ENCODE data around the gene MYL3.
A peak's percentile ranks its signal among the peaks of the same experiment; 100 is the strongest.
"Not testable (repeated sequence)": the region's sequence is repeated elsewhere in the genome, so short reads cannot be mapped to it uniquely, and the experiment has no call there.

MYL3 gene

DNA sequence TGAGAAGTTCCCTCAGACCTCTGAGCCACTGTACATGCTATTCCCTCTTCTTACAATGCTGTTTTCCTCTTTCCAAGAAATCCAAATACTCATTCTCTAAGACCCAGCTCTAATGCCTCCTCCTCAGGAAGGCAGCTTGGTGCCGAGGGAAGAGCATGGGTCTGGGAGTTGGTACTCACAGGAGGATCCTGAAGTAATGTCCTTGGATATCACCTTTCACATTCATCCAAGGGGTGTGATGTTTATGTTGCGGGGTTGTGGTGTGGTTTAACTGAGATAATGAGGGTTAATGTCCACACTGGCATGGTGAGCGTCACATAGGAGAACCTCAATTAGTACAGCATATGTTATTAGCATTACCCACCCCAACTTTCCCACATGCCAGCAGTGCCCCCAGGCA, 31.9 kb downstream of the MYL3 start:
- FAIRE-seq (no peak), DNase-seq (ENCODE audit: low spot score) (no peak)

DNA sequence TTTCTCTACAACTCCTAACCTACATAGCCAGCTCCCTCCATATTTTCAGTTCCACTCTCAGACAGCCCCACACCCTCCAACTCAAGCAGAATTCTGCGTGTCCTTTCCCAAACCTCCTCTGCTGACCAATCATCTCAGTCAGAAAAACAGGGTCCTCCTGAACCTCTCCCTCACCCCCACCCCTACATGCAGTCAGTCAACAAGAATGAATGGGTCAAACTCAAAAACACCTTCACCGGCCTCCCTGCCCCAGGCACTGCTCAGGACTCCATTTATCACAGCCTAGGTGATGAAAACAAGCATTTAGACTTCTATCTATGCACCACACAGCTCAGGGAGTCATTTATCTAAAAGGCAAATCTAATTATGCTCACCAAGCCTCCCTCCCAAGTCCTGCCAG, 32.4 kb downstream of the MYL3 start:
- FAIRE-seq (no peak), DNase-seq (ENCODE audit: low spot score) (no peak)

DNA sequence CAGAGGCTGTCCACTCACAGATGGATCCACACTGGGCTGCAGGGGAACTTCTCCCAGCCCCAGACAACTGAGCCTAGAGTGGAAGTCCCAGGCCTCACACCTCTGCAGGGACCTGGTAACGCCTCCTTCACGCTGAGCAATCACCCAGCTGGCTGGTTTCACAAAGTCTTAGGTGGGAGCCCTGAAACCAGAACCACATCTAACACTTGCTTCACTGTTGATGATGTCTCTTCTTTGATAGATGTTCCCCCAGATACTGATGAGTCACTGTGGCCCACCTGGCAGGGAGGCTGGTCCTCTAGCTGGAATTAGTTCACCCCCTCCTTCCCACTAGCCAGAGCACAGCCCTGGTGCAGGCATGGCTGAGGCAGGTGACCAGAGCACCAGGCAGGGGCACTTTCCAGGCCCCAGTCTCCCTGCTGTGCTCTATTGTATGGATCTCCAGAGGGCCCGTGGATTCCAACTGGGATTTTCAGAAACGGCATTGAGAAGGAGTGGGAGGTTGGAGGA, 33.5 kb downstream of the MYL3 start:
- FAIRE-seq (no peak), DNase-seq (ENCODE audit: low spot score) (no peak)

DNA sequence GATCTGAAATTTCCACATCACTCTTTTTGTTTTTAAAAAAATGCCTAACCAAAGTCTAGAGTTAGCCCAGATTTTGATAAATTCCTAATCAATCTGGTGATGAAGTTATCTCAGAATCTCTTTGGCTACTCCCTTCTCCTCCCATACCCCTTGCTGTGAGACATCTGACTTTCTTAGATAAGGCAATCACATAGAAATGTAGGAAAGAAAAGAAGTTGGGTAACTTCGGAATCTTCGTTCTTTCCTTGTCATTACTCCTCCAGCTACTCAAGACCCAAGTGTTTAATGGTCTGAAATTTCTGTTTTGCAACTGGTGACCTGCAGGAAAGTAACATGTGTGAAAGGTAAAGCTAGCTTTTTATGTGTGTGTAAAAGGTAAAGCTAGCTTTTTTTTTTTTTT, 37.8 kb downstream of the MYL3 start:
- FAIRE-seq: no peak
- DNase-seq (ENCODE audit: low spot score): no peak

DNA sequence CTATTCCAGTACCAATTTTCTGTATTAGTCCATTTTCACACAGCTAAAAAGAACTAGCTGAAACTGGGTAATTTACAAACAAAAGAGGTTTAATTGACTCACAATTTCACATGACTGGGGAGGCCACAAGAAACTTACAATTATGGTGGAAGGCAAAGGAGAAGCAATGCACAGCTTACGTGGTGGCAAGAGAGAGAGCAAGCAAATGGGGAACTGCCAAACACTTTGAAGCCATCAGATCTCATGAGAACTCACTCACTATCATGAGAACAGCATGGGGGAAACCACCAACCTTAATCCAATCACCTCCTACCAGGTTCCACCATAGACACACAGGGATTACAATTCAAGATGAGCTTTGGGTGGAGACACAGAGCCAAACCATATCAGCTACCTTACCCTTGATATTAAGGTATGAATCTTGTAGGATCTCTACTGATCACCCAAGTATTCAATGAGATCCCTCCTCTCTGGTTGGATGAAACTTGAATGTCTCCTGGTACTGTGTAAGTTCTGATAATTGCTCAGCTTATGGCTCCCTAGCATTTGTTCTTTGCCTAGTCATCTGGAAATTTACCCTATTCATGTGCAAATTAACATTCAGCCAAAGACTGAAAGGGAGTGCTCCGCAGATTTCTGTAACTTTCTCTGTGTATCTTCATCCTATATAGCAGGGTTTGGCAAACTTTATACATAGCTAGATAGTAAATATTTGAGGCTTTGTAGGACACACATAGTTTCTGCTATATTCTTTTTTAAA, 38.9 kb downstream of the MYL3 start:
- no peak for FAIRE-seq

DNA sequence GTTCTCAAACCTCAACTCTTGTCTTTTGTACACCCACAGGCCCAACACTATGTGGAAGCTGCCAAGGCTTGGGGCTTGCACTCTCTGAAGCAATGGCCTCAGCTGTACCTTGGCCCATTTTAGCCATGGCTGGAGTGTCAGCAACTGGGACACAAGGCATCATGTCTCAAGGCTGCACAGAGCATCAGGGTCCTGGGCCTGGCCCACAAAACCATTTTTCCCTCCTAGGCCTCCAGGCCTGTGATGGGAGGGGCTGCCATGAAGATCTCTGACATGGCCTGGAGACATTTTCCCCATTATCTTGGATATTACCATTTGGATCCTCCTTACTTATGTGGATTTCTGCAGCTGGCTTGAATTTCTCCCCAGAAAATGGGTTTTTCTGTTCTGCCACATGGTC, 39.9 kb downstream of the MYL3 start:
- not testable (repeated sequence) for DNase-seq (ENCODE audit: low spot score); FAIRE-seq

More for the DNA sequence above, 38.9 kb downstream of the MYL3 start:
- DNase-seq (ENCODE audit: low spot score): no peak

DNA sequence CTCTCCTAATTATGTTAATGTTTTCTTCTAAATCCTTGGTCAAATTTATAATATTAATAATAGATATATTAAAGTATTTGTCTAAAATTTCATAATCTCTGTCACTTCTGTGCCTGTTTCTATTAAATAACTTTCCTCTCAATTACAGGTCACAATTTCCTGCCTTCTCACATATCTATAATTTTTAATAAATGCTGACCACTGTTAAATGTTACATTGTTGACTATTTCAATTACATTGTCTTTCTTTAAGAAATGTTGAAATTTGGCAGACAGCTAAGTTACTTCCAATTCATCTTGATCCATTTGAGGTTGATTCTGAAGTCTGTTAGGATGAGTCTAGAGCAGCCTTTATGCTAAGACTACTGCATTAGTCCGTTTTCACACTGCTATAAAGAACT, 41.7 kb downstream of the MYL3 start:
- no peak for FAIRE-seq
- DNase-seq (ENCODE audit: low spot score): no peak

DNA sequence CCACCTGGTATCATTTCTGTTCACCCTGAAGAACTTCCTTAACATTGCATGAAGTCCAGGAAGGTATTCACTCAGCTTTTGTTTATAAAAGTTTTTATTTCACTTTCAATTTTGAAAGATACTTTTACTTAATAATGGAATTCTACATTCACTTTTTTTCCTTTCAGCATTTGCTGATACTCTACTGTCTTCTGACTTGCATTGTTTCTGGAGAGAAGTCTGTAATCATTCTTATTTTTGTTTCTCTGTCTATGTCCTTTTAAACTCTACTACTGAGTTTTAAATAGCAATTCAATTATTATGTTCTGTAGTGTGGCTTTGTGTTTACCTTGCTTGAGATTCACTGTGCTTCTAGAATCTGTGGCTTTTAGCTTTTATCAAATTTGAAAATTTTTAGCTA, 42.4 kb downstream of the MYL3 start:
- no peak for DNase-seq (ENCODE audit: low spot score)
- FAIRE-seq: no peak

DNA sequence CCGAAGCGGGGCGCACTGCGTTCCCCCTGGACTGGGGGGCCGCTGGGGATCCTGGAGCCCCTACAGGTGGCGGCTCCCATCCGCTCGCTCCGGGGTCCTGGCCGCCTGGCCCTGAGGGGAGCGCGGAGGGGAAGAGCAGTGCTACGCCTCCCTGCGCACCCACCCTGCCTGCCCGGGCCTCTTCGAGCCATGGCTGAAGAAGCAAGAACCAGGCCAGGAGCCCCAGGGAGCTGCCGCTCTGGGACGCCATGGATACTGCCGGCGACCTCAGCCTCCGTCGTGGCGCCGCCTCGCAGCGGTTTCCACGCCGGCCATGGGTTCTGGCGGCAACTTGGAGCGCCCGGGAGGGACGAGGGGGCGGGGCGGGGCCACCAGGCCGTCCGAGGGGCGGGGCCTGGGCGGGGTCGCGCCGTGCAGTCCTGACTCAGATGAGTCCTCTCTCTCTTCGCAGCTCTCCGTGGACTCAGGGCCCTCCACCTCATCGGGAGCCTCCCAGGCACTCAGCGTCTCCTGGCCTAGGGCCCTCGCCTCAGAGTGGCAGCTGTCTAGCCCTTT, 50.9 kb downstream of the MYL3 start:
- peak; percentile 63 for DNase-seq (ENCODE audit: low spot score)
- no peak for FAIRE-seq

DNA sequence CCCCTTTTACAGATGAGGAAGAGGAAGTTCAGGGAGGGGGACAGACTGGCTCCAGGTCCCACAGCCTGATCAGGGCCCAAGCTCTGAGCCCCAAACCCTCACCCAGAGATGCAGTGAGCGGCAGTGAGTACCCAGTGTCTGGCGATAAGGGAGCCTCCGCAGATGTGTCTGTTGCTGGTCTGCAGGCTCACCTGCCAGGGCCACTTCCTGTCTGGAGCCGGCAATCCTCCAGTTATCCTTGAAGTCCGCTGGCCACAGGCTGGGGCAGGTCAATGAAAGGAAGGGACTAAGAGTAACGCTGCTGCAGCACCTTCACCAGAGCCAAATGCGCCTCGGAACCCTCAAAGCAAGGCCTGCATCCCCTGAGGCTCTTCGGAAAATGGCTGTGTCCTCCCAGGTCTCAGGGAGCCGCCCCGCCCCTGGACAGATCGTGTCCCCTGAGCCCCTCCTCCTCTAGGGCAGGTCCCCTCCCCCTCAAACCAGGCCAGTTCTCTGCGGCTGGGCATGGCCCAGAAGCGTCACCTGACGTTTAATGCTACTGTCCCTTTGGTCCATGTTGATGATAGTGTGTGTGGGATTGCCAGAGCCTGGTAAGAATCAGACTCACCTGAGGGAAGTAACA, 51.5 kb downstream of the MYL3 start:
- DNase-seq (ENCODE audit: low spot score) (no peak), FAIRE-seq (no peak)

DNA sequence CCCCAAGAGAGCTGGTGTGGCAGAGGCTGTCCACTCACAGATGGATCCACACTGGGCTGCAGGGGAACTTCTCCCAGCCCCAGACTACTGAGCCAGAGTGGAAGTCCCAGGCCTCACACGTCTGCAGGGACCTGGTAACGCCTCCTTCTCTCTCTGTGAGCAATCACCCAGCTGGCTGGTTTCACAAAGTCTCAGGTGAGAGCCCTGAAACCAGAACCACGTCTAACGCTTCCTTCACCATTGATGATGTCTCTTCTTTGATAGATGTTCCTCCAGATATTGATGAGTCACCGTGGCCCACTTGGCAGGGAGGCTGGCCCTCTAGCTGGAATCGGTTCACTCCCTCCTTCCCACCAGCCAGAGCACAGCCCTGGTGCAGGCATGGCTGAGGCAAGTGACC, 54.5 kb downstream of the MYL3 start:
- not testable (repeated sequence) for DNase-seq (ENCODE audit: low spot score); FAIRE-seq

All from urothelium cell line (cell line).